ENCODE data around the gene EMILIN2. TPM values are rescaled to one million over a fixed set of nuclear protein-coding genes. Genes with fewer than 3 reads are reported as not detected.

EMILIN2 gene
- total and polyA plus RNA-seq, 2 of the 13 experiments (the other 11 are each of a cell fraction or from before 2014, with no cell fraction given): 7.6 to 8.2 TPM

DNA sequence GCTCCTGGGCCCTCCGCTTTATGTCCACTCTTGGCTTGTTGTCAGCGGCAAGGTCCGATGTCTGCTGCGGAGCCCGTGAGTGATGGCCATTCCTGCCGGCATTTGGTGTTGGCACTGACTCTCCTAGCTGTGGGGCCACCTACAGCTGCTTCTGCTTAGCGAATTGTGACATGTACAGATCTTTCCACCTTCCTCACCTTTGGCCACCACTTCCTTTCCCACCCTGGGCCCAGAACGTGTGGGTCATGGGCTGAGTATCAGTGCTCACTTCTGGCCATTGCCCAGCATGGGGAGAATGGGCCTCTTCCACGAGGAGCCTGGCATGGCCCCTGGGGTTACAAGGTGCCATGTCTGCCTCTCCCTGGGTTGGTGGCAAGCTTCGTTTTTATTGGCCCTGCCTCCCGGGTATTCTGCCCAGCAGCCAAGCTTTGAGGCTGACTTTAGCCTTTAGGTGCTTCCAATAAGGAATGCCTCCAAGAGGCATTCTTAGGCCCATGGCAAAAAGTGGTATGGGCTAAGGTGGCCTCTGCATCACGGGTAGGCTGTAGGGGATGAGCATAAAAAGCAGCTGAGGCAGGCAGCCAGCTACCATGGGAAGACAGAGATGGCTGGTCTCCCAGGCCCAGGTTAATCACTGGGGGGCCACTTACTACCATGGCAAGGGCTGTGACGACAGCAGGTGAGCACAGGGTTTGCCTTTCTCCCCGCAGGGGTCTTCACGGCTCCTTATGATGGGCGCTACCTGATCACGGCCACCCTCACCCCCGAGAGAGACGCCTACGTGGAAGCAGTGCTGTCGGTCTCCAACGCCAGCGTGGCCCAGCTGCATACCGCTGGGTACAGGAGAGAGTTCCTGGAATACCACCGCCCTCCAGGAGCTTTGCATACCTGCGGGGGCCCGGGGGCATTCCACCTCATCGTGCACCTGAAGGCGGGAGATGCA, 65.8 kb downstream of the EMILIN2 start:
- Histone ChIP-seq H3K4me3 (replicated peaks in 1 of 3; ENCODE audit: insufficient read depth in 1 of 3, low read depth in 2 of 3, low read length in 3 of 3) (no peak overlapping the region), H3K9me3 (ENCODE audit: low read length) (no peaks in the 10 kb centered on the region), H3K27ac (ENCODE audit: extremely low read length, insufficient read depth, low read length) (no peak overlapping the region), H3K4me2 (ENCODE audit: low read depth, low read length) (no peak overlapping the region), H3K27me3 (ENCODE audit: control insufficient read depth in 1 of 2, insufficient read depth in 2 of 2, low read length in 2 of 2) (no peaks in the 10 kb centered on the region), H3K79me2 (ENCODE audit: insufficient read depth, low read length) (peaks cover 2% of the 10 kb centered on the region), H2AFZ (ENCODE audit: low read length) (no peak overlapping the region), H3K9ac (ENCODE audit: insufficient read depth, low read depth, low read length) (no peak overlapping the region), H3K36me3 (replicated peaks in 1 of 2; ENCODE audit: control insufficient read depth in 1 of 2, insufficient read depth in 2 of 2, low read length in 2 of 2) (peaks cover 37 to 76% of the 10 kb centered on the region in 2 experiments), H4K20me1 (ENCODE audit: insufficient read depth, low read length) (peaks cover 5% of the 10 kb centered on the region), H3K4me1 (ENCODE audit: insufficient read depth, low read length) (peaks cover 25% of the 10 kb centered on the region)
- no peak for FAIRE-seq
- intact Hi-C loops (cut with micrococcal nuclease; ENCODE audit: unreplicated experiment) (no loop called here), in situ Hi-C loops (cut with HindIII; ENCODE audit: extremely low pct_ligation_motif_present, low pct_unique_long_range_greater_than_20kb) (no loop called here)
- no peak; the same call in 2 of the 3 replicates for ATAC-seq
- no peak for DNase-seq (ENCODE audit: low spot score)
- BruUV-seq (replicated peaks): no TSS peak
- WGBS (ENCODE audit: low lambda C conversion rate): 99% methylated on average over 23 of the region's 29 CpGs
- CTCF ChIA-PET (ENCODE audit: low intra/inter-chr PET ratio, low total read pairs): no interaction called here
- POLR2A ChIA-PET: interaction anchor here (1.9 kb wide), 1 partner anchor 335 kb away, joined by 5 read pairs; the partner anchor contains the start of gene MYL12A
- no peak for TF ChIP-seq SIN3A (IDR thresholded peaks at IDR 0.05; ENCODE audit: borderline replicate concordance, low read depth, low read length)
- no peak for TF ChIP-seq RFX5 (IDR thresholded peaks at IDR 0.05; ENCODE audit: low read depth, low read length)
- TF ChIP-seq AGO2 (optimal IDR thresholded peaks at IDR 0.05; ENCODE audit: low read depth, low read length): peak; percentile 72
- no peak for TF ChIP-seq SUZ12 (IDR thresholded peaks at IDR 0.05; ENCODE audit: low read depth, low read length)
- no peak for TF ChIP-seq BHLHE40 (IDR thresholded peaks at IDR 0.05; ENCODE audit: low read length)
- TF ChIP-seq POLR2A (IDR thresholded peaks at IDR 0.05; ENCODE audit: insufficient read depth in 1 of 2, low read depth in 2 of 2, low read length in 2 of 2): peak in 1 of 2 experiments; percentile 39; a peak in 1 of 4 replicates
- 0 out of 2 replicates have a peak, but pooled peaks have one; percentile 43 for TF ChIP-seq PAF1 (CRISPR knock-in tag; IDR thresholded peaks at IDR 0.05)
- TF ChIP-seq RBM22 (optimal IDR thresholded peaks at IDR 0.05; ENCODE audit: low read length): peak; percentile 49
- no peak for TF ChIP-seq ZNF343 (CRISPR knock-in tag; IDR thresholded peaks at IDR 0.05)
- TF ChIP-seq, protein P1, sequence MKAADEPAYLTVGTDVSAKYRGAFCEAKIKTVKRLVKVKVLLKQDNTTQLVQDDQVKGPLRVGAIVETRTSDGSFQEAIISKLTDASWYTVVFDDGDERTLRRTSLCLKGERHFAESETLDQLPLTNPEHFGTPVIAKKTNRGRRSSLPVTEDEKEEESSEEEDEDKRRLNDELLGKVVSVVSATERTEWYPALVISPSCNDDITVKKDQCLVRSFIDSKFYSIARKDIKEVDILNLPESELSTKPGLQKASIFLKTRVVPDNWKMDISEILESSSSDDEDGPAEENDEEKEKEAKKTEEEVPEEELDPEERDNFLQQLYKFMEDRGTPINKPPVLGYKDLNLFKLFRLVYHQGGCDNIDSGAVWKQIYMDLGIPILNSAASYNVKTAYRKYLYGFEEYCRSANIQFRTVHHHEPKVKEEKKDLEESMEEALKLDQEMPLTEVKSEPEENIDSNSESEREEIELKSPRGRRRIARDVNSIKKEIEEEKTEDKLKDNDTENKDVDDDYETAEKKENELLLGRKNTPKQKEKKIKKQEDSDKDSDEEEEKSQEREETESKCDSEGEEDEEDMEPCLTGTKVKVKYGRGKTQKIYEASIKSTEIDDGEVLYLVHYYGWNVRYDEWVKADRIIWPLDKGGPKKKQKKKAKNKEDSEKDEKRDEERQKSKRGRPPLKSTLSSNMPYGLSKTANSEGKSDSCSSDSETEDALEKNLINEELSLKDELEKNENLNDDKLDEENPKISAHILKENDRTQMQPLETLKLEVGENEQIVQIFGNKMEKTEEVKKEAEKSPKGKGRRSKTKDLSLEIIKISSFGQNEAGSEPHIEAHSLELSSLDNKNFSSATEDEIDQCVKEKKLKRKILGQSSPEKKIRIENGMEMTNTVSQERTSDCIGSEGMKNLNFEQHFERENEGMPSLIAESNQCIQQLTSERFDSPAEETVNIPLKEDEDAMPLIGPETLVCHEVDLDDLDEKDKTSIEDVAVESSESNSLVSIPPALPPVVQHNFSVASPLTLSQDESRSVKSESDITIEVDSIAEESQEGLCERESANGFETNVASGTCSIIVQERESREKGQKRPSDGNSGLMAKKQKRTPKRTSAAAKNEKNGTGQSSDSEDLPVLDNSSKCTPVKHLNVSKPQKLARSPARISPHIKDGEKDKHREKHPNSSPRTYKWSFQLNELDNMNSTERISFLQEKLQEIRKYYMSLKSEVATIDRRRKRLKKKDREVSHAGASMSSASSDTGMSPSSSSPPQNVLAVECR (CRISPR knock-in tag; IDR thresholded peaks at IDR 0.05; ENCODE audit: borderline replicate concordance): no peak
- TF ChIP-seq, protein P2, sequence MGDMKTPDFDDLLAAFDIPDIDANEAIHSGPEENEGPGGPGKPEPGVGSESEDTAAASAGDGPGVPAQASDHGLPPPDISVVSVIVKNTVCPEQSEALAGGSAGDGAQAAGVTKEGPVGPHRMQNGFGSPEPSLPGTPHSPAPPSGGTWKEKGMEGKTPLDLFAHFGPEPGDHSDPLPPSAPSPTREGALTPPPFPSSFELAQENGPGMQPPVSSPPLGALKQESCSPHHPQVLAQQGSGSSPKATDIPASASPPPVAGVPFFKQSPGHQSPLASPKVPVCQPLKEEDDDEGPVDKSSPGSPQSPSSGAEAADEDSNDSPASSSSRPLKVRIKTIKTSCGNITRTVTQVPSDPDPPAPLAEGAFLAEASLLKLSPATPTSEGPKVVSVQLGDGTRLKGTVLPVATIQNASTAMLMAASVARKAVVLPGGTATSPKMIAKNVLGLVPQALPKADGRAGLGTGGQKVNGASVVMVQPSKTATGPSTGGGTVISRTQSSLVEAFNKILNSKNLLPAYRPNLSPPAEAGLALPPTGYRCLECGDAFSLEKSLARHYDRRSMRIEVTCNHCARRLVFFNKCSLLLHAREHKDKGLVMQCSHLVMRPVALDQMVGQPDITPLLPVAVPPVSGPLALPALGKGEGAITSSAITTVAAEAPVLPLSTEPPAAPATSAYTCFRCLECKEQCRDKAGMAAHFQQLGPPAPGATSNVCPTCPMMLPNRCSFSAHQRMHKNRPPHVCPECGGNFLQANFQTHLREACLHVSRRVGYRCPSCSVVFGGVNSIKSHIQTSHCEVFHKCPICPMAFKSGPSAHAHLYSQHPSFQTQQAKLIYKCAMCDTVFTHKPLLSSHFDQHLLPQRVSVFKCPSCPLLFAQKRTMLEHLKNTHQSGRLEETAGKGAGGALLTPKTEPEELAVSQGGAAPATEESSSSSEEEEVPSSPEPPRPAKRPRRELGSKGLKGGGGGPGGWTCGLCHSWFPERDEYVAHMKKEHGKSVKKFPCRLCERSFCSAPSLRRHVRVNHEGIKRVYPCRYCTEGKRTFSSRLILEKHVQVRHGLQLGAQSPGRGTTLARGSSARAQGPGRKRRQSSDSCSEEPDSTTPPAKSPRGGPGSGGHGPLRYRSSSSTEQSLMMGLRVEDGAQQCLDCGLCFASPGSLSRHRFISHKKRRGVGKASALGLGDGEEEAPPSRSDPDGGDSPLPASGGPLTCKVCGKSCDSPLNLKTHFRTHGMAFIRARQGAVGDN (CRISPR knock-in tag; IDR thresholded peaks at IDR 0.05): peak; percentile 13; the same call in 1 of the 2 replicates
- TF ChIP-seq, protein P3, sequence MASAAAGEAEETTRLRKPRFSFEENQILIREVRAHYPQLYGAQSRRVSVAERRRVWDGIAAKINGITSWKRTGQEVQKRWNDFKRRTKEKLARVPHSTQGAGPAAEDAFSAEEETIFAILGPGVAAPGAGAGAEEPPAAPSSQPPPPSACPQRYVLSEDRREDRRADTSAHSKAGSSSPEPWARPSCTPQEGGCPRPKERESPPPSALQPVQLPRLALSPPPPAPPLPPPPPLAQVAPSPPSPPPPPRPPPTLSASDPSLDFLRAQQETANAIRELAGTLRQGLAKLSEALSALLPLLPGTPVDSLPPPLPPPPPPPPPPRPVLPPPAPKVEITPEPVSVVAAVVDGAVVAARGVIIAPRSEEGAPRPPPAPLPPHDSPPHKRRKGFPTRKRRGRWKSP (CRISPR knock-in tag; IDR thresholded peaks at IDR 0.05): no peak
- TF ChIP-seq POLR2G (IDR thresholded peaks at IDR 0.05; ENCODE audit: low read depth, low read length): 0 out of 2 replicates have a peak, but pooled peaks have one; percentile 43

All from HepG2 (cell line).